Measurements from ENCODE around the gene PPFIBP2. TPM values are rescaled to one million over a fixed set of nuclear protein-coding genes. Genes with fewer than 3 reads are reported as not detected.

Gene PPFIBP2
- total and polyA plus RNA-seq, 10 of the 15 experiments (the other 5 are each of a cell fraction or from before 2014, with no cell fraction given), result 17.3 to 56.3 (median 39.2) TPM

DNA sequence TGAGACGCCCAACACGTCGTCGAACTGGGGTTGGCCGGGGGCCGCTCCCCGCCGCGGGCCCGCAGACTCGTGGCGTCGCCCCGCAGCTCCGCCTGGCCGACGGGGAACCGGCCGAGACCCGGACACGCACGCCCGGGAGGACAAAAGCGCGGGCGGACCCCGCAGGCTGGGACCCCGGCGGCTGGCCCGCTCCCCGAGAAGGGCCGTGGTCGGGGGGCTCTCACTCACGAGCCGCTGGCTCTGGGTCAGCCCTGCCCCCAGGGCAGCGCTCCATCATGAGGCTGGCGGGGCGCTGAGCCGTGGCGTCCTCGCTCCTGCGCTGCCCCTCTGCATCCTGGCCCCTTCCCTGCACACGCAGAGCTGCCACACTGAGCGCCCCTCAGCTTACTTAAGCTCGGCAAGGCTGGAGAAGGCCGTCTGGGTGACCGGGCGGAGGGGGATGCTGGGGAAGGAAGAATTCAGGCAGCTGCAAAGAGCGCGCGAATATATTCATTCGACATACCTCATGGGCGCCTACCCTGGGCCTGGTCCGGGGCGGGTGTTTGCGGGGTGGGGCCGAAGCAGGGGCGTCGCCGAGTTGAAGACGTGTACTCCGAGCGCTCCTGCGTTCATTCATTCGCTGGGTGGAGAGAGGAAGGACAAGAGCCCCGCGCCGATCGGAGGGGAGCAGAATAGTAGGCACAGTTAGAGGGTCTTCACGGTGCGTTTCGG lies 160.1 kb downstream of the PPFIBP2 start:
- H3K4me1 ChIP-seq (ENCODE audit: control insufficient read depth, insufficient read depth, low read length), result peaks cover 34% of the 10 kb centered on the region
- peak overlapping the region; percentile 96 for H3K4me2 ChIP-seq (ENCODE audit: control insufficient read depth, insufficient read depth)
- H4K20me1 ChIP-seq (ENCODE audit: control insufficient read depth, insufficient read depth), result no peaks in the 10 kb centered on the region
- BruUV-seq (replicated peaks), result no TSS peak
- peak overlapping the region; percentile 70; the same call in 1 of the 2 replicates for H3K27ac ChIP-seq (ENCODE audit: control insufficient read depth, insufficient read depth)
- peak overlapping the region; percentile 70 for H3K4me3 ChIP-seq
- ATAC-seq (peak; percentile 18), DNase-seq (ENCODE audit: low read depth, low spot score) (no peak), FAIRE-seq (no peak)
- TF ChIP-seq CREM (IDR thresholded peaks at IDR 0.05; ENCODE audit: low read depth), result 0 out of 2 replicates have a peak, but pooled peaks have one; percentile 7
- peak; percentile 21; the same call in 1 of the 2 replicates for TF ChIP-seq TAF1 (IDR thresholded peaks at IDR 0.05; ENCODE audit: borderline replicate concordance, low read depth, low read length)
- no peak for TF ChIP-seq RAD51 (IDR thresholded peaks at IDR 0.05)
- 0 out of 2 replicates have a peak, but pooled peaks have one; percentile 4 for TF ChIP-seq CREB1 (IDR thresholded peaks at IDR 0.05; ENCODE audit: low read depth)
- TF ChIP-seq, protein P1, sequence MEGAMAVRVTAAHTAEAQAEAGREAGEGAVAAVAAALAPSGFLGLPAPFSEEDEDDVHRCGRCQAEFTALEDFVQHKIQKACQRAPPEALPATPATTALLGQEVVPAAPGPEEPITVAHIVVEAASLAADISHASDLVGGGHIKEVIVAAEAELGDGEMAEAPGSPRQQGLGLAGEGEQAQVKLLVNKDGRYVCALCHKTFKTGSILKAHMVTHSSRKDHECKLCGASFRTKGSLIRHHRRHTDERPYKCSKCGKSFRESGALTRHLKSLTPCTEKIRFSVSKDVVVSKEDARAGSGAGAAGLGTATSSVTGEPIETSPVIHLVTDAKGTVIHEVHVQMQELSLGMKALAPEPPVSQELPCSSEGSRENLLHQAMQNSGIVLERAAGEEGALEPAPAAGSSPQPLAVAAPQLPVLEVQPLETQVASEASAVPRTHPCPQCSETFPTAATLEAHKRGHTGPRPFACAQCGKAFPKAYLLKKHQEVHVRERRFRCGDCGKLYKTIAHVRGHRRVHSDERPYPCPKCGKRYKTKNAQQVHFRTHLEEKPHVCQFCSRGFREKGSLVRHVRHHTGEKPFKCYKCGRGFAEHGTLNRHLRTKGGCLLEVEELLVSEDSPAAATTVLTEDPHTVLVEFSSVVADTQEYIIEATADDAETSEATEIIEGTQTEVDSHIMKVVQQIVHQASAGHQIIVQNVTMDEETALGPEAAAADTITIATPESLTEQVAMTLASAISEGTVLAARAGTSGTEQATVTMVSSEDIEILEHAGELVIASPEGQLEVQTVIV (IDR thresholded peaks at IDR 0.05; ENCODE audit: borderline replicate concordance, partially characterized antibody), result no peak
- TF ChIP-seq POU2F2 (IDR thresholded peaks at IDR 0.05; ENCODE audit: borderline replicate concordance, low read depth, low read length), result no peak
- peak; percentile 61 for TF ChIP-seq POLR2A (IDR thresholded peaks at IDR 0.05; ENCODE audit: low read depth, low read length)
- TF ChIP-seq BACH1 (IDR thresholded peaks at IDR 0.05; ENCODE audit: borderline replicate concordance), result 0 out of 2 replicates have a peak, but pooled peaks have one; percentile 17
- TF ChIP-seq IKZF1 (conservative IDR thresholded peaks at IDR 0.05), result peak; percentile 19; the same call in 1 of the 2 replicates
- H2AFZ ChIP-seq (ENCODE audit: control insufficient read depth, low read depth, low read length), result peak overlapping the region; percentile 72
- in situ Hi-C loops (cut with MboI), result no loop called here
- peaks cover 10% of the 10 kb centered on the region for H3K9me3 ChIP-seq (replicated peaks; ENCODE audit: control insufficient read depth, insufficient read depth, low read length)
- H3K36me3 ChIP-seq (ENCODE audit: control insufficient read depth in 2 of 2, insufficient read depth in 2 of 2, low read length in 1 of 2), result no peaks in the 10 kb centered on the region
- H3K9ac ChIP-seq (ENCODE audit: control insufficient read depth, insufficient read depth, low read length), result peak overlapping the region; percentile 70
- intact Hi-C loops (cut with micrococcal nuclease; ENCODE audit: unreplicated experiment), result loop anchor here (2.0 kb wide), 1 partner anchor 161 kb away; the partner anchor contains the start of gene PPFIBP2
- CTCF ChIA-PET, result interaction anchor here (1.4 kb wide), 1 partner anchor 15 kb away, joined by 3 read pairs; no protein-coding TSS in a partner anchor
- POLR2A ChIA-PET, result no interaction called here
- 34% methylated on average over 52 of the region's 72 CpGs for WGBS (ENCODE audit: insufficient coverage, insufficient replicate concordance, low lambda C conversion rate, missing lambda C conversion rate)
- peaks cover 2% of the 10 kb centered on the region for H3K79me2 ChIP-seq (ENCODE audit: control insufficient read depth, insufficient read depth, low read length)
- no peaks in the 10 kb centered on the region for H3K27me3 ChIP-seq (replicated peaks in 1 of 2; ENCODE audit: control insufficient read depth in 2 of 2, insufficient read depth in 2 of 2, low read length in 1 of 2)
- SMC1A ChIA-PET (ENCODE audit: uncharacterized antibody, unreplicated experiment), result no interaction called here
- RAD21 ChIA-PET (ENCODE audit: unreplicated experiment), result no interaction called here

Data from GM12878 (cell line).